HepG2 (cell line): ENCODE results near the gene LMNA.

Source experiments
- CAMTA2 ChIP-seq: sonication (generic); formaldehyde crosslinking; IDR thresholded peaks from 2 replicates; pipeline ENCODE4 v1.4.0; 2020; ENCODE audit warnings: mild to moderate bottlenecking, missing genetic modification reagents, borderline replicate concordance
- CTCF ChIP-seq: sonication (generic); formaldehyde crosslinking; IDR thresholded peaks from 2 replicates; pipeline ENCODE4 v1.5.0; 2020; ENCODE audit warnings: mild to moderate bottlenecking, missing genetic modification reagents, moderate library complexity
- ESRRA ChIP-seq: sonication (generic); formaldehyde crosslinking; IDR thresholded peaks from 2 replicates; pipeline ENCODE4 v1.5.1; 2020; ENCODE audit warnings: mild to moderate bottlenecking, low read depth, missing genetic modification reagents
- FOXM1 ChIP-seq: sonication (generic); formaldehyde crosslinking; IDR thresholded peaks from 2 replicates; pipeline ENCODE4 v1.5.0; 2020; ENCODE audit warnings: missing genetic modification reagents
- JUND ChIP-seq: sonication (generic); formaldehyde crosslinking; IDR thresholded peaks from 2 replicates; pipeline ENCODE4 v1.8.0; 2022; ENCODE audit warnings: mild to moderate bottlenecking, missing genetic modification reagents
- MAF1 ChIP-seq: sonication (generic); formaldehyde crosslinking; IDR thresholded peaks from 2 replicates; pipeline ENCODE4 v1.5.0; 2020; ENCODE audit warnings: missing genetic modification reagents, borderline replicate concordance
- MEIS1 ChIP-seq: sonication (generic); formaldehyde crosslinking; IDR thresholded peaks from 2 replicates; pipeline ENCODE4 v1.9.0; 2021; ENCODE audit warnings: mild to moderate bottlenecking, missing genetic modification reagents, moderate library complexity, borderline replicate concordance
- NCOR1 ChIP-seq: fragments of 200-600 bp; sonication (generic); IDR thresholded peaks from 2 replicates; pipeline ENCODE4 v1.7.0; 2017; ENCODE audit warnings: antibody characterized with exemption, low read length, borderline replicate concordance
- POLR2AphosphoS5 ChIP-seq: IDR thresholded peaks from 2 replicates; pipeline ENCODE4 v1.6.1; 2012; ENCODE audit warnings: low read depth, low read length
- SP1 ChIP-seq, 2 experiments: fragments of 450-650 bp in 1 of 2; sonication (generic) in 1 of 2; formaldehyde crosslinking in 1 of 2; IDR thresholded peaks; 2 replicates each; pipeline versions ENCODE4 v1.4.0 to v1.6.1; 2016 to 2020; ENCODE audit warnings: missing genetic modification reagents in 1 of 2
- ZBTB2 ChIP-seq: sonication (generic); formaldehyde crosslinking; IDR thresholded peaks from 2 replicates; pipeline ENCODE4 v1.8.0; 2022; ENCODE audit warnings: low read depth, missing genetic modification reagents
- ZNF10 ChIP-seq: sonication (generic); formaldehyde crosslinking; IDR thresholded peaks from 2 replicates; pipeline ENCODE4 v1.4.0; 2020; ENCODE audit warnings: mild to moderate bottlenecking, low read depth, missing genetic modification reagents, borderline replicate concordance
- ZNF335 ChIP-seq: sonication (generic); formaldehyde crosslinking; IDR thresholded peaks from 2 replicates; pipeline ENCODE4 v1.4.0; 2020; ENCODE audit warnings: missing genetic modification reagents
- ZNF556 ChIP-seq: sonication (generic); formaldehyde crosslinking; IDR thresholded peaks from 2 replicates; pipeline ENCODE4 v1.4.0; 2020; ENCODE audit warnings: mild to moderate bottlenecking, missing genetic modification reagents, borderline replicate concordance

- TF ChIP-seq CTCF (no peak), ZNF556 (CRISPR knock-in tag) (no peak), SP1 (IDR thresholded peaks at IDR 0.05) (no peak), SP1 (CRISPR knock-in tag; IDR thresholded peaks at IDR 0.05) (no peak), FOXM1 (CRISPR knock-in tag) (no peak), JUND (CRISPR knock-in tag) (no peak), CAMTA2 (CRISPR knock-in tag) (no peak), POLR2AphosphoS5 (no peak), MAF1 (CRISPR knock-in tag) (no peak), NCOR1 (no peak), MEIS1 (CRISPR knock-in tag) (no peak), ZNF10 (no peak), ZNF335 (CRISPR knock-in tag) (no peak), ZBTB2 (CRISPR knock-in tag) (no peak), ESRRA (CRISPR knock-in tag) (no peak)
Measured at GRCh38 chr1:156101880-156102279, 12.6 kb upstream of the LMNA start.
